ENCODE results near the gene PDIK1L. TPM values are rescaled to one million over a fixed set of nuclear protein-coding genes. Genes with fewer than 3 reads are reported as not detected.

PDIK1L gene
- total and polyA plus RNA-seq, 2 donors (not counting 3 experiments of a cell fraction or from before 2014, with no cell fraction given), result 1.6 to 5.6 TPM

GRCh38 chr1:26084091-26084561, 27.5 kb upstream of the PDIK1L start:
- Histone ChIP-seq H3K9ac (replicated peaks; ENCODE audit: extremely low read depth, insufficient read depth, low read length) (no peak overlapping the region), H3K4me3 (replicated peaks in 1 of 3; ENCODE audit: insufficient read depth in 1 of 3, low read depth in 1 of 3, low read length in 3 of 3) (no peak overlapping the region), H3K4me1 (ENCODE audit: control insufficient read depth, extremely low read depth, insufficient read depth, low read length) (no peaks in the 10 kb centered on the region), H3K36me3 (ENCODE audit: control insufficient read depth in 2 of 2, extremely low read depth in 1 of 2, insufficient read depth in 2 of 2, low read length in 2 of 2) (no peaks in the 10 kb centered on the region), H3K9me1 (replicated peaks; ENCODE audit: control insufficient read depth, extremely low read depth, insufficient read depth, low read length) (no peaks in the 10 kb centered on the region), H3K9me3 (replicated peaks; ENCODE audit: control insufficient read depth, insufficient read depth, low read length) (no peaks in the 10 kb centered on the region), H4K20me1 (replicated peaks; ENCODE audit: control insufficient read depth, extremely low read depth, insufficient read depth, low read length) (no peaks in the 10 kb centered on the region), H3K79me2 (ENCODE audit: control insufficient read depth, insufficient read depth, low read length) (no peaks in the 10 kb centered on the region), H3K27me3 (ENCODE audit: control insufficient read depth in 2 of 2, insufficient read depth in 2 of 2, low read length in 2 of 2) (peaks cover 0 to 4% of the 10 kb centered on the region in 2 experiments), H3K4me2 (ENCODE audit: insufficient read depth, low read length) (no peak overlapping the region), H3K27ac (ENCODE audit: insufficient read depth, low read depth, low read length) (no peak overlapping the region), H2AFZ (ENCODE audit: low read depth, low read length) (no peak overlapping the region)
- CTCF ChIA-PET, result interaction anchor here (0.8 to 1.9 kb wide), 2 partner anchors 21 to 61 kb away, joined by 3 to 7 read pairs; no protein-coding TSS in a partner anchor
- FAIRE-seq (no peak), DNase-seq (ENCODE audit: low read depth, low spot score) (no peak)
- no TSS peak for BruUV-seq (replicated peaks)
- dilution Hi-C loops (cut with MboI; ENCODE audit: extremely low pct_ligation_motif_present, low sequenced_read_pairs) (no loop called here), intact Hi-C loops (cut with micrococcal nuclease) (no loop called here)
- TF ChIP-seq POLR2A (IDR thresholded peaks at IDR 0.05; ENCODE audit: low read depth, low read length) (no peak), FOS (IDR thresholded peaks at IDR 0.05; ENCODE audit: borderline replicate concordance, insufficient read depth, low read length) (no peak), JUN (IDR thresholded peaks at IDR 0.05; ENCODE audit: borderline replicate concordance, insufficient read depth, insufficient read length, low read depth) (no peak), CTCF (IDR thresholded peaks at IDR 0.05; ENCODE audit: extremely low read depth in 1 of 2, insufficient read depth in 1 of 2, low read depth in 1 of 2, low read length in 2 of 2) (no peak), MYC (IDR thresholded peaks at IDR 0.05; ENCODE audit: low read depth, low read length) (no peak), EZH2 (IDR thresholded peaks at IDR 0.05; ENCODE audit: borderline replicate concordance, low read depth, low read length, severe bottlenecking) (no peak), GATA2 (IDR thresholded peaks at IDR 0.05; ENCODE audit: insufficient read depth, insufficient read length, low read depth, low read length) (no peak), POLR2AphosphoS5 (IDR thresholded peaks at IDR 0.05; ENCODE audit: insufficient read depth, low read depth, low read length) (no peak), MAX (IDR thresholded peaks at IDR 0.05; ENCODE audit: insufficient read depth, insufficient read length) (no peak)
- POLR2A ChIA-PET, result no interaction called here
